IMR-90 (cell line): ENCODE results near the gene CSK. TPM values are rescaled to one million over a fixed set of nuclear protein-coding genes. Genes with fewer than 3 reads are reported as not detected.

ENCODE experiments used
- ATAC-seq: fragments of 200-7000 bp; cut with Tn5 transposase; 2 replicates; pipeline ENCODE4 v1.9.1; 2020; ENCODE audit warnings: low read depth, mild to moderate bottlenecking, moderate library complexity
- BruUV-seq: library from RNA; stranded (reverse); fragments of 400-500 nt; replicated peaks from 2 replicates; lab custom pipeline; 2021; lab: Mats Ljungman, UMichigan
- CTCF ChIA-PET: fragments of 300-600 bp; formaldehyde crosslinking; extraction: SDS; loops from one replicate; lab custom pipeline; 2021; ENCODE audit warnings: antibody characterized with exemption; lab: Yijun Ruan, JAX
- POLR2A ChIA-PET: fragments of 300-600 bp; sonication (Branson Sonifier 250); formaldehyde crosslinking; loops from one replicate; lab custom pipeline; 2022; ENCODE audit warnings: antibody characterized with exemption; ENCODE audit not compliant: unreplicated experiment; lab: Charles Lee
- DNase-seq: peaks from one replicate; pipeline ENCODE4 v3.0.0; 2013
- H2AFZ ChIP-seq: replicated peaks from 2 replicates; pipeline ENCODE3; 2013; ENCODE audit warnings: low read length, mild to moderate bottlenecking; ENCODE audit not compliant: poor library complexity
- H2AK5ac ChIP-seq: 2 replicates; pipeline ENCODE4 v1.6.1; 2013; ENCODE audit warnings: low read depth, low read length, inconsistent platforms
- H2AK9ac ChIP-seq: replicated peaks from 2 replicates; pipeline ENCODE3; 2013; ENCODE audit warnings: mild to moderate bottlenecking, low read depth, low read length, moderate library complexity; ENCODE audit not compliant: poor library complexity
- H2BK120ac ChIP-seq: 2 replicates; pipeline ENCODE4 v1.6.1; 2013; ENCODE audit warnings: low read depth, low read length, inconsistent platforms
- H2BK15ac ChIP-seq: 3 replicates; pipeline ENCODE4 v1.6.1; 2013; ENCODE audit warnings: low read depth, low read length, inconsistent platforms
- H2BK20ac ChIP-seq: 2 replicates; pipeline ENCODE4 v1.6.1; 2013; ENCODE audit warnings: low read depth, mild to moderate bottlenecking, inconsistent platforms, low read length, moderate library complexity
- H2BK5ac ChIP-seq: 2 replicates; pipeline ENCODE4 v1.6.1; 2013; ENCODE audit warnings: mild to moderate bottlenecking, low read depth, low read length, inconsistent platforms; ENCODE audit not compliant: poor library complexity, severe bottlenecking
- H3K14ac ChIP-seq: replicated peaks from 2 replicates; pipeline ENCODE4 v1.6.1; 2013; ENCODE audit warnings: low read depth, low read length, inconsistent platforms
- H3K18ac ChIP-seq: 2 replicates; pipeline ENCODE4 v1.6.1; 2013; ENCODE audit warnings: low read depth, low read length, control low read depth
- H3K23ac ChIP-seq: 2 replicates; pipeline ENCODE4 v1.6.1; 2013; ENCODE audit warnings: low read depth, low read length, inconsistent platforms
- H3K27ac ChIP-seq: 2 replicates; pipeline ENCODE4 v1.5.1; 2013; ENCODE audit warnings: mild to moderate bottlenecking, control low read depth, low read length; ENCODE audit not compliant: insufficient read depth
- H3K27me3 ChIP-seq: 2 replicates; pipeline ENCODE4 v1.6.1; 2013; ENCODE audit warnings: low read length; ENCODE audit not compliant: control insufficient read depth, insufficient read depth
- H3K36me3 ChIP-seq: 2 replicates; pipeline ENCODE4 v1.6.1; 2013; ENCODE audit warnings: low read length, mixed read lengths; ENCODE audit not compliant: control insufficient read depth, insufficient read depth
- H3K4ac ChIP-seq: 2 replicates; pipeline ENCODE4 v1.6.1; 2013; ENCODE audit warnings: low read depth, low read length, inconsistent platforms
- H3K4me1 ChIP-seq: 2 replicates; pipeline ENCODE4 v1.6.1; 2013; ENCODE audit warnings: low read length, mixed read lengths; ENCODE audit not compliant: control insufficient read depth, insufficient read depth
- H3K4me2 ChIP-seq: 2 replicates; pipeline ENCODE4 v1.6.1; 2013; ENCODE audit warnings: low read depth, mild to moderate bottlenecking, control low read depth, low read length, moderate library complexity
- H3K4me3 ChIP-seq: 2 replicates; pipeline ENCODE4 v1.5.1; 2013; ENCODE audit warnings: low read depth, mild to moderate bottlenecking, control low read depth, low read length, moderate library complexity; ENCODE audit not compliant: insufficient read depth
- H3K56ac ChIP-seq: 2 replicates; pipeline ENCODE4 v1.6.1; 2013; ENCODE audit warnings: low read length, inconsistent platforms; ENCODE audit not compliant: insufficient read depth; ENCODE audit errors: extremely low read depth
- H3K79me1 ChIP-seq, 2 experiments: 2 replicates each; pipeline ENCODE4 v1.6.1; 2013; ENCODE audit warnings: low read length in 2 of 2, inconsistent platforms in 1 of 2, low read depth in 1 of 2
- H3K9ac ChIP-seq: 2 replicates; pipeline ENCODE4 v1.6.1; 2013; ENCODE audit warnings: low read depth, low read length, control low read depth
- H3K9me1 ChIP-seq: 2 replicates; pipeline ENCODE4 v1.6.1; 2013; ENCODE audit warnings: low read length, inconsistent platforms; ENCODE audit not compliant: insufficient read depth
- H3K9me3 ChIP-seq: 2 replicates; pipeline ENCODE4 v1.6.1; 2013; ENCODE audit warnings: low read length; ENCODE audit not compliant: control insufficient read depth, insufficient read depth
- H4K20me1 ChIP-seq: 2 replicates; pipeline ENCODE4 v1.6.1; 2013; ENCODE audit warnings: low read length, inconsistent platforms; ENCODE audit not compliant: insufficient read depth
- H4K5ac ChIP-seq: 2 replicates; pipeline ENCODE4 v1.6.1; 2013; ENCODE audit warnings: mild to moderate bottlenecking, low read depth, low read length, control low read depth
- H4K8ac ChIP-seq, 2 experiments: 2 replicates each; pipeline ENCODE4 v1.6.1; 2013; ENCODE audit warnings: low read depth in 2 of 2, low read length in 2 of 2, control low read depth in 1 of 2, inconsistent platforms in 1 of 2
- H4K91ac ChIP-seq: 2 replicates; pipeline ENCODE4 v1.6.1; 2013; ENCODE audit warnings: low read depth, low read length, inconsistent platforms; ENCODE audit not compliant: insufficient read depth
- BHLHE40 ChIP-seq: fragments of 150-350 bp; IDR thresholded peaks from 2 replicates; pipeline ENCODE4 v1.6.1; 2016; ENCODE audit warnings: mild to moderate bottlenecking, low read depth, low read length
- CEBPB ChIP-seq: IDR thresholded peaks from 2 replicates; pipeline ENCODE4 v1.6.1; 2012; ENCODE audit warnings: low read depth, low read length, improper control_type of control experiment
- CHD1 ChIP-seq: IDR thresholded peaks from 2 replicates; pipeline ENCODE4 v1.6.1; 2012; ENCODE audit warnings: low read depth, low read length, improper control_type of control experiment
- CTCF ChIP-seq: conservative IDR thresholded peaks from 2 replicates; pipeline ENCODE4 v1.5.1; 2012; ENCODE audit warnings: mild to moderate bottlenecking, low read depth, low read length, improper control_type of control experiment
- ELK1 ChIP-seq: fragments of 150-350 bp; IDR thresholded peaks from 2 replicates; pipeline ENCODE4 v1.6.1; 2016; ENCODE audit warnings: low read depth, mild to moderate bottlenecking, low read length, moderate library complexity, borderline replicate concordance
- FOS ChIP-seq: fragments of 150-350 bp; IDR thresholded peaks from 2 replicates; pipeline ENCODE4 v1.6.1; 2016; ENCODE audit warnings: low read depth, low read length
- MAFK ChIP-seq: IDR thresholded peaks from 2 replicates; pipeline ENCODE4 v1.6.1; 2012; ENCODE audit warnings: low read depth, low read length, improper control_type of control experiment
- MAZ ChIP-seq: IDR thresholded peaks from 2 replicates; pipeline ENCODE4 v1.6.1; 2012; ENCODE audit warnings: low read depth, mild to moderate bottlenecking, low read length, improper control_type of control experiment, moderate library complexity, borderline replicate concordance
- MXI1 ChIP-seq: IDR thresholded peaks from 2 replicates; pipeline ENCODE4 v1.6.1; 2012; ENCODE audit warnings: low read depth, mild to moderate bottlenecking, low read length, moderate library complexity, borderline replicate concordance
- NFE2L2 ChIP-seq: fragments of 150-350 bp; IDR thresholded peaks from 2 replicates; pipeline ENCODE4 v1.6.1; 2016; ENCODE audit warnings: low read depth, mild to moderate bottlenecking, low read length
- POLR2A ChIP-seq: IDR thresholded peaks from 2 replicates; pipeline ENCODE4 v1.6.1; 2012; ENCODE audit warnings: mild to moderate bottlenecking, low read depth, low read length
- RAD21 ChIP-seq: IDR thresholded peaks from 2 replicates; pipeline ENCODE4 v1.6.1; 2012; ENCODE audit warnings: low read length, improper control_type of control experiment
- RCOR1 ChIP-seq: IDR thresholded peaks from 2 replicates; pipeline ENCODE4 v1.6.1; 2012; ENCODE audit warnings: mild to moderate bottlenecking, low read length, improper control_type of control experiment; ENCODE audit not compliant: insufficient replicate concordance
- RFX5 ChIP-seq: IDR thresholded peaks from 2 replicates; pipeline ENCODE4 v1.8.0; 2012; ENCODE audit warnings: low read depth, mild to moderate bottlenecking, low read length, moderate library complexity
- SMC3 ChIP-seq: fragments of 150-350 bp; IDR thresholded peaks from 2 replicates; pipeline ENCODE4 v1.6.1; 2016; ENCODE audit warnings: low read depth, mild to moderate bottlenecking, antibody characterized with exemption, low read length, moderate library complexity
- USF2 ChIP-seq: fragments of 150-350 bp; IDR thresholded peaks from 2 replicates; pipeline ENCODE4 v1.6.1; 2017; ENCODE audit warnings: mild to moderate bottlenecking, antibody characterized with exemption, low read length, low read depth
- WGBS, 2 experiments: methylation state at CpG; one replicate each; pipeline versions ENCODE4 v1.1.5 to v1.1.7; 2013; ENCODE audit warnings: missing lambda C conversion rate in 2 of 2; ENCODE audit not compliant: insufficient read length in 1 of 2; ENCODE audit errors: extremely low coverage in 2 of 2; 5-methylcytosine and 5-hydroxymethylcytosine counted together
- dilution Hi-C: fragments of 300-500 bp; cut with HindIII; formaldehyde crosslinking; loops from one replicate; pipeline ENCODE4 v1.14.3; 2018; ENCODE audit warnings: low sequenced_read_pairs; ENCODE audit not compliant: unreplicated experiment
- in situ Hi-C: fragments of 300-500 bp; cut with MboI; formaldehyde crosslinking; loops from 3 replicates; pipeline ENCODE4 v1.14.3; 2019; ENCODE audit warnings: low sequenced_read_pairs, inconsistent platforms, mixed read lengths
- intact Hi-C: fragments of 100-400 bp; cut with micrococcal nuclease; formaldehyde crosslinking; loops from 2 replicates; pipeline ENCODE4 v1.10.0; 2022
- polyA plus RNA-seq, 3 experiments: library from polyadenylated mRNA; depleted of rRNA; stranded (reverse); fragments of >200 nt; gene quantifications; 2 replicates each; pipeline ENCODE4 v1.2.3, GENCODE V29; 2012; ENCODE audit warnings: low replicate concordance in 1 of 3
- total RNA-seq: library from RNA; depleted of rRNA; stranded (reverse); fragments of >200 nt; gene quantifications from 2 replicates; pipeline ENCODE4 v1.2.3, GENCODE V29; 2012

The CSK gene
- total and polyA plus RNA-seq, 2 of the 4 experiments (the other 2 are of a cell fraction), result 10.8 to 54.0 TPM

- H3K79me1 ChIP-seq, result no peaks in the 10 kb centered on the region
- dilution Hi-C loops (no loop called here), in situ Hi-C loops (loop anchor here (10.0 kb wide), 1 partner anchor 400 kb away; no protein-coding TSS in a partner anchor), intact Hi-C loops (no loop called here)
- H4K8ac ChIP-seq, result no peak overlapping the region
- no peak for TF ChIP-seq POLR2A
- no peak for TF ChIP-seq MXI1
- TF ChIP-seq MAZ, result no peak
- TF ChIP-seq FOS, result no peak
- no peak for TF ChIP-seq RAD21
- TF ChIP-seq ELK1, result no peak
- TF ChIP-seq CEBPB, result no peak
- no peak for TF ChIP-seq BHLHE40
- TF ChIP-seq CHD1, result no peak
- TF ChIP-seq USF2, result no peak
- TF ChIP-seq SMC3, result no peak
- no peak for TF ChIP-seq CTCF
- no peak for TF ChIP-seq NFE2L2
- no peak for TF ChIP-seq RFX5
- no peak for TF ChIP-seq RCOR1
- TF ChIP-seq MAFK, result no peak
- no peaks in the 10 kb centered on the region for H3K36me3 ChIP-seq
- no peak overlapping the region for H2AK9ac ChIP-seq
- H2BK15ac ChIP-seq, result no peak overlapping the region
- no peak overlapping the region for H3K14ac ChIP-seq
- no peak overlapping the region for H2BK5ac ChIP-seq
- no peaks in the 10 kb centered on the region for H4K20me1 ChIP-seq
- H4K5ac ChIP-seq, result no peak overlapping the region
- H3K4me1 ChIP-seq, result no peaks in the 10 kb centered on the region
- BruUV-seq, result no TSS peak
- H4K91ac ChIP-seq, result no peak overlapping the region
- ChIA-PET POLR2A (no interaction called here), CTCF (interaction anchor here (0.7 kb wide), 1 partner anchor 357 kb away, joined by 3 read pairs; no protein-coding TSS in a partner anchor)
- H3K9me1 ChIP-seq, result no peaks in the 10 kb centered on the region
- ATAC-seq, result no peak
- WGBS, 2 experiments, result no CpG with 5 or more reads among the region's 5 CpGs
- no peak for DNase-seq
- H2BK120ac ChIP-seq, result no peak overlapping the region
- no peak overlapping the region for H3K4me2 ChIP-seq
- H3K27ac ChIP-seq, result no peak overlapping the region
- H3K56ac ChIP-seq, result no peak overlapping the region
- no peak overlapping the region for H3K18ac ChIP-seq
- no peak overlapping the region for H2AK5ac ChIP-seq
- H3K9ac ChIP-seq, result no peak overlapping the region
- H2AFZ ChIP-seq, result no peak overlapping the region
- H3K27me3 ChIP-seq, result peaks cover 3% of the 10 kb centered on the region; the same call in 1 of the 2 replicates
- no peak overlapping the region for H3K4ac ChIP-seq
- H3K4me3 ChIP-seq, result no peak overlapping the region
- H3K9me3 ChIP-seq, result no peaks in the 10 kb centered on the region
- no peak overlapping the region for H2BK20ac ChIP-seq
- H3K23ac ChIP-seq, result no peak overlapping the region
These were observed 6.7 kb upstream of the CSK start for GRCh38 chr15:74775132-74775562.
